HepG2 (cell line): ENCODE results near the gene PIGZ. TPM values are rescaled to one million over a fixed set of nuclear protein-coding genes. Genes with fewer than 3 reads are reported as not detected.

Experiments
- CREB1 ChIP-seq, 2 experiments: fragments of 450-650 bp in 1 of 2; IDR thresholded peaks; 2 replicates each; pipeline ENCODE4 v1.6.1; 2016 to 2017; ENCODE audit warnings: control low read depth in 1 of 2, mild to moderate bottlenecking in 1 of 2, missing compliant biosample characterization in 1 of 2, missing genetic modification characterization in 1 of 2
- DNMT1 ChIP-seq: sonication (generic); formaldehyde crosslinking; IDR thresholded peaks from 2 replicates; pipeline ENCODE4 v1.5.1; 2020; ENCODE audit warnings: mild to moderate bottlenecking, missing genetic modification reagents
- IKZF5 ChIP-seq: IDR thresholded peaks from 2 replicates; pipeline ENCODE4 v1.6.1; 2018; ENCODE audit warnings: missing genetic modification reagents, mild to moderate bottlenecking, missing compliant biosample characterization
- KLF12 ChIP-seq: sonication (generic); formaldehyde crosslinking; IDR thresholded peaks from 2 replicates; pipeline ENCODE4 v1.4.0; 2020; ENCODE audit warnings: missing genetic modification reagents, borderline replicate concordance
- MIER3 ChIP-seq: IDR thresholded peaks from 2 replicates; pipeline ENCODE4 v1.6.1; 2016; ENCODE audit warnings: missing compliant biosample characterization, borderline replicate concordance
- NCOR1 ChIP-seq: fragments of 200-600 bp; sonication (generic); IDR thresholded peaks from 2 replicates; pipeline ENCODE4 v1.7.0; 2017; ENCODE audit warnings: antibody characterized with exemption, low read length, borderline replicate concordance
- PHF5A ChIP-seq: IDR thresholded peaks from one replicate; pipeline ENCODE4 v1.6.1; 2018; ENCODE audit warnings: low read depth, missing genetic modification reagents; ENCODE audit not compliant: unreplicated experiment
- PRDM10 ChIP-seq: sonication (generic); formaldehyde crosslinking; IDR thresholded peaks from 2 replicates; pipeline ENCODE4 v1.4.0; 2020; ENCODE audit warnings: low read depth, missing genetic modification reagents
- SNAPC2 ChIP-seq: sonication (generic); formaldehyde crosslinking; IDR thresholded peaks from 2 replicates; pipeline ENCODE4 v1.8.1; 2022; ENCODE audit warnings: mild to moderate bottlenecking, missing genetic modification reagents
- SPEN ChIP-seq: sonication (generic); formaldehyde crosslinking; IDR thresholded peaks from 2 replicates; pipeline ENCODE4 v1.5.1; 2020; ENCODE audit warnings: low read depth, mild to moderate bottlenecking, missing genetic modification reagents
- ZBTB43 ChIP-seq: sonication (generic); formaldehyde crosslinking; conservative IDR thresholded peaks from 2 replicates; pipeline ENCODE4 v1.4.0; 2020; ENCODE audit warnings: missing genetic modification reagents
- ZFY ChIP-seq: sonication (generic); formaldehyde crosslinking; IDR thresholded peaks from 2 replicates; pipeline ENCODE4 v1.4.0; 2020; ENCODE audit warnings: missing genetic modification reagents
- ZNF281 ChIP-seq: sonication (generic); formaldehyde crosslinking; IDR thresholded peaks from 2 replicates; pipeline ENCODE4 v1.4.0; 2020; ENCODE audit warnings: missing genetic modification reagents, borderline replicate concordance
- ZNF292 ChIP-seq: sonication (generic); formaldehyde crosslinking; IDR thresholded peaks from 2 replicates; pipeline ENCODE4 v1.8.1; 2022; ENCODE audit warnings: mild to moderate bottlenecking, low read depth, missing genetic modification reagents, borderline replicate concordance
- ZNF331 ChIP-seq: sonication (generic); formaldehyde crosslinking; IDR thresholded peaks from 2 replicates; pipeline ENCODE4 v1.4.0; 2020; ENCODE audit warnings: missing genetic modification reagents
- ZNF350 ChIP-seq: sonication (generic); formaldehyde crosslinking; IDR thresholded peaks from 2 replicates; pipeline ENCODE4 v1.4.0; 2020; ENCODE audit warnings: mild to moderate bottlenecking, low read depth, missing genetic modification reagents, borderline replicate concordance
- ZNF850 ChIP-seq: sonication (generic); formaldehyde crosslinking; conservative IDR thresholded peaks from 2 replicates; pipeline ENCODE4 v1.9.0; 2021; ENCODE audit warnings: mild to moderate bottlenecking, missing genetic modification reagents
- polyA plus RNA-seq, 8 experiments: library from polyadenylated mRNA; depleted of rRNA in 3 of 8; stranded (reverse) in 7 of 8; unstranded in 1 of 8; fragments of >200 nt; fragmentation: Illumina TruSeq in 4 of 8; extraction: Trizol in 4 of 8; gene quantifications; 2 replicates each; pipeline versions ENCODE4 v1.2.1 to v1.2.3, GENCODE V29; 2011 to 2016; ENCODE audit warnings: low read depth in 4 of 8, missing spikeins in 1 of 8, mixed read lengths in 1 of 8; ENCODE audit not compliant: insufficient read depth in 1 of 8
- total RNA-seq, 5 experiments: library from RNA; depleted of rRNA; stranded (reverse); fragments of >200 nt; fragmentation: Illumina TruSeq; extraction: Trizol; gene quantifications; 2 replicates each; pipeline ENCODE4 v1.2.3, GENCODE V29; 2016; ENCODE audit warnings: low read depth in 1 of 5

PIGZ gene
- total and polyA plus RNA-seq, 2 of the 13 experiments (the other 11 are each of a cell fraction or from before 2014, with no cell fraction given) = 4.7 to 60.5 TPM

DNA sequence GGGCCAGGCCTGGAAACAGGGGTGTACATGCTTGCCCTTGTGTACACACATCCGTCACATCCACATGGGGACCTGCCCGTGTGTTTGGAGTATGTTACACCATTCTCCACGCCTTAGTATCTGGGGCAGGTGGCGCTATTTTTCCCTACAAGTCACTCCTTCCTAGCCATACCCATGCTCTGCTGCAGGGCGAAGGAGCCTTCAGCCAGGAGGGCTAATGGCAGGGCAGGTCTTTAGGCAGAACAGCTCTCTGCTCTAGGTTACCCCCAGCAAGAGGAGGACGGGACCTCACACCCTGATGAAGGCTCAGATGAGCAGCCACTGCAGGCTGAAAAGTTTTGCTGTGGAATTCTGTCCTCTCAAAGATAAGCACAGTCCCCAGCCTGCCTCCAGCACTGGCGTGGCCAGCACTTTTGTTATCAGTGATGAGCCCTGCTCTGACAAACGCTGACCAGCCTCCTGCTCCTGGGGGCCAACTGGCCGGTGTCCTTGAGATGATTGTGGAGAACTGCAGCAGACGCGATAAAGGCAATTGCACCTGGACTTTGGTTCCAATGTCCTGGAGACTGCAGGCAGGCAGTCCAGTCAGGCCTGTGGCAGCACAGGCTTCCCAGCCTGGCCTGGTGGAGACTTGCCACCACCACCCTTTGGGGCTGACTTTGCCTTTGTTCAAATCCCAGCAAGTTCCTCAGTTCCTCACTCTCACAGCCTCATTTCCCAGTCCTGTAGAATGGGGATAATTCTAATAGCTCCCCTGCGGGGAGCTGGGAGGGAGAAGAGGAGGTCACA, 19.8 kb upstream of the PIGZ start (continued):
- TF ChIP-seq ZNF281 (CRISPR knock-in tag) (no peak), DNMT1 (CRISPR knock-in tag) (0 out of 2 replicates have a peak, but pooled peaks have one; percentile 48), IKZF5 (CRISPR knock-in tag) (peak; percentile 50; the same call in 1 of the 2 replicates), ZNF292 (CRISPR knock-in tag) (peak; percentile 89; the same call in 1 of the 2 replicates), PHF5A (CRISPR knock-in tag) (peak; percentile 12), CREB1 (IDR thresholded peaks at IDR 0.05) (no peak), CREB1 (CRISPR knock-in tag; IDR thresholded peaks at IDR 0.05) (peak; percentile 30; the same call in 1 of the 2 replicates), ZNF331 (CRISPR knock-in tag) (peak; percentile 68), NCOR1 (peak; percentile 56; the same call in 1 of the 2 replicates), MIER3 (CRISPR knock-in tag) (0 out of 2 replicates have a peak, but pooled peaks have one; percentile 40), SPEN (CRISPR knock-in tag) (peak; percentile 78), KLF12 (CRISPR knock-in tag) (peak; percentile 76; the same call in 1 of the 2 replicates), ZNF850 (CRISPR knock-in tag) (no peak), ZNF350 (CRISPR knock-in tag) (peak; percentile 21; the same call in 1 of the 2 replicates), PRDM10 (CRISPR knock-in tag) (peak; percentile 47; the same call in 1 of the 2 replicates), ZFY (CRISPR knock-in tag) (peak; percentile 63), SNAPC2 (CRISPR knock-in tag) (no peak), ZBTB43 (CRISPR knock-in tag) (no peak)
